ENCODE measurements around the gene EPAS1. TPM values are rescaled to one million over a fixed set of nuclear protein-coding genes. Genes with fewer than 3 reads are reported as not detected.

EPAS1 gene
- total RNA-seq, 2 experiments from 2014 or later: 4.2 to 5.4 TPM

- DNase-seq (no peak), ATAC-seq (ENCODE audit: poor library complexity) (no peak)
- Histone ChIP-seq H3K9me3 (ENCODE audit: control insufficient read depth in 1 of 2, insufficient read depth in 1 of 2, low read length in 2 of 2) (peaks cover 3 to 12% of the 10 kb centered on the region in 2 experiments), H3K27ac (ENCODE audit: low read depth in 1 of 2, low read length in 2 of 2) (no peak overlapping the region), H3K27me3 (ENCODE audit: control insufficient read depth in 1 of 2, insufficient read depth in 2 of 2, low read length in 2 of 2) (no peaks in the 10 kb centered on the region), H3K4me1 (ENCODE audit: insufficient read depth, low read length) (no peaks in the 10 kb centered on the region), H3K4me3 (ENCODE audit: low read length) (no peak overlapping the region), H3K36me3 (ENCODE audit: insufficient read depth, low read length) (no peaks in the 10 kb centered on the region)
- Mint-ChIP-seq H3K4me3 (no peak overlapping the region), H3K27ac (no peak overlapping the region), H3K4me1 (ENCODE audit: low read depth) (no peaks in the 10 kb centered on the region), H3K36me3 (ENCODE audit: low read depth) (no peaks in the 10 kb centered on the region), H3K9me3 (peaks cover 12% of the 10 kb centered on the region), H3K27me3 (no peaks in the 10 kb centered on the region)
- TF ChIP-seq, protein P1, sequence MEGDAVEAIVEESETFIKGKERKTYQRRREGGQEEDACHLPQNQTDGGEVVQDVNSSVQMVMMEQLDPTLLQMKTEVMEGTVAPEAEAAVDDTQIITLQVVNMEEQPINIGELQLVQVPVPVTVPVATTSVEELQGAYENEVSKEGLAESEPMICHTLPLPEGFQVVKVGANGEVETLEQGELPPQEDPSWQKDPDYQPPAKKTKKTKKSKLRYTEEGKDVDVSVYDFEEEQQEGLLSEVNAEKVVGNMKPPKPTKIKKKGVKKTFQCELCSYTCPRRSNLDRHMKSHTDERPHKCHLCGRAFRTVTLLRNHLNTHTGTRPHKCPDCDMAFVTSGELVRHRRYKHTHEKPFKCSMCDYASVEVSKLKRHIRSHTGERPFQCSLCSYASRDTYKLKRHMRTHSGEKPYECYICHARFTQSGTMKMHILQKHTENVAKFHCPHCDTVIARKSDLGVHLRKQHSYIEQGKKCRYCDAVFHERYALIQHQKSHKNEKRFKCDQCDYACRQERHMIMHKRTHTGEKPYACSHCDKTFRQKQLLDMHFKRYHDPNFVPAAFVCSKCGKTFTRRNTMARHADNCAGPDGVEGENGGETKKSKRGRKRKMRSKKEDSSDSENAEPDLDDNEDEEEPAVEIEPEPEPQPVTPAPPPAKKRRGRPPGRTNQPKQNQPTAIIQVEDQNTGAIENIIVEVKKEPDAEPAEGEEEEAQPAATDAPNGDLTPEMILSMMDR (IDR thresholded peaks at IDR 0.05): no peak
- ChIA-PET POLR2A (no interaction called here), CTCF (interaction anchor here (0.6 kb wide), 1 partner anchor 153 kb away, joined by 3 read pairs; no protein-coding TSS in a partner anchor)
- intact Hi-C loops (cut with DNase I, micrococcal nuclease): no loop called here
Measured at GRCh38 chr2:46413631-46414030, 116.4 kb downstream of the EPAS1 start.

GRCh38 chr2:46414701-46415100, 117.5 kb downstream of the EPAS1 start:
- POLR2A ChIA-PET: no interaction called here
- no peak overlapping the region for H3K4me3 Mint-ChIP-seq
- DNase-seq (no peak), ATAC-seq (ENCODE audit: poor library complexity) (no peak)
- no peak overlapping the region for H3K27ac Mint-ChIP-seq
- H3K9me3 Mint-ChIP-seq: peaks cover 12% of the 10 kb centered on the region
- TF ChIP-seq, protein P1 (IDR thresholded peaks at IDR 0.05): no peak
- H3K27ac ChIP-seq (ENCODE audit: low read depth in 1 of 2, low read length in 2 of 2): no peak overlapping the region
- no peaks in the 10 kb centered on the region for H3K36me3 ChIP-seq (ENCODE audit: insufficient read depth, low read length)
- no peaks in the 10 kb centered on the region for H3K36me3 Mint-ChIP-seq (ENCODE audit: low read depth)
- intact Hi-C loops (cut with DNase I, micrococcal nuclease): no loop called here
- no peaks in the 10 kb centered on the region for H3K4me1 ChIP-seq (ENCODE audit: insufficient read depth, low read length)
- no peaks in the 10 kb centered on the region for H3K4me1 Mint-ChIP-seq (ENCODE audit: low read depth)
- peaks cover 5 to 12% of the 10 kb centered on the region in 2 experiments for H3K9me3 ChIP-seq (ENCODE audit: control insufficient read depth in 1 of 2, insufficient read depth in 1 of 2, low read length in 2 of 2)
- no peaks in the 10 kb centered on the region for H3K27me3 ChIP-seq (ENCODE audit: control insufficient read depth in 1 of 2, insufficient read depth in 2 of 2, low read length in 2 of 2)
- CTCF ChIA-PET: no interaction called here
- no peak overlapping the region for H3K4me3 ChIP-seq (ENCODE audit: low read length)
- no peaks in the 10 kb centered on the region for H3K27me3 Mint-ChIP-seq

DNA sequence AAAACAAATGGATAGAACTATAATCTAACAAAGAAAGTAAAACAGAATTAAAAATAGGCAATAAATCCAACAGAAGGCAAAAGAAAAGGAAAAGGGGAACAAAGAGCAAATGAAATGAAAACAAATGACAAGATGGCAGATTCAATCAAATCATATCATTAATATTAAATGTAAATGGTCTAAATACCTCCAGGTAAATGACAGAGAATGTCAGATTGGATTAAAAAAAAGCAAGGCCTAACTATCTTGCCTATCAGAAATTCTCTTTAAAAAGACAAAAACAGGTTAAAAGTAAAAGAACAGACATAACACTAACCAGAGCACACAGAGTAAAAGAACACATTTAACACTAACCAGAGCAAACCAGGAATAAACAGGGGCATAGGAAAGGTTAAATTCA, 119.1 kb downstream of the EPAS1 start:
- Mint-ChIP-seq H3K27ac (no peak overlapping the region), H3K9me3 (peaks cover 14% of the 10 kb centered on the region), H3K4me3 (no peak overlapping the region), H3K27me3 (no peaks in the 10 kb centered on the region), H3K36me3 (ENCODE audit: low read depth) (no peaks in the 10 kb centered on the region), H3K4me1 (ENCODE audit: low read depth) (no peaks in the 10 kb centered on the region)
- H3K27ac ChIP-seq (ENCODE audit: low read depth in 1 of 2, low read length in 2 of 2): no peak overlapping the region
- CTCF ChIA-PET: no interaction called here
- no peaks in the 10 kb centered on the region for H3K4me1 ChIP-seq (ENCODE audit: insufficient read depth, low read length)
- H3K27me3 ChIP-seq (ENCODE audit: control insufficient read depth in 1 of 2, insufficient read depth in 2 of 2, low read length in 2 of 2): no peaks in the 10 kb centered on the region
- peaks cover 5 to 12% of the 10 kb centered on the region in 2 experiments for H3K9me3 ChIP-seq (ENCODE audit: control insufficient read depth in 1 of 2, insufficient read depth in 1 of 2, low read length in 2 of 2)
- no peak for DNase-seq
- POLR2A ChIA-PET: no interaction called here
- ATAC-seq (ENCODE audit: poor library complexity): no peak
- no peaks in the 10 kb centered on the region for H3K36me3 ChIP-seq (ENCODE audit: insufficient read depth, low read length)
- TF ChIP-seq, protein P1 (IDR thresholded peaks at IDR 0.05): no peak
- no peak overlapping the region for H3K4me3 ChIP-seq (ENCODE audit: low read length)
- intact Hi-C loops (cut with DNase I, micrococcal nuclease): no loop called here

Measured in CD4-positive, alpha-beta T cell (primary cell).